Astrocyte (in vitro differentiated cells and primary cell): ENCODE measurements around the gene DFFB. TPM values are rescaled to one million over a fixed set of nuclear protein-coding genes. Genes with fewer than 3 reads are reported as not detected.

Experiments used
- DNase-seq: peaks from one replicate; pipeline ENCODE4 v3.0.0-alpha.2; 2010; ENCODE audit warnings: low read depth
- FAIRE-seq: peaks from 2 replicates; lab custom pipeline; 2011; peaks lifted over from hg19 to GRCh38; lab: Jason Lieb, UNC
- H2AFZ ChIP-seq: 2 replicates; pipeline ENCODE4 v1.6.0; 2012; ENCODE audit warnings: low read depth, low read length, inconsistent platforms
- H3K27ac ChIP-seq: 2 replicates; pipeline ENCODE4 v1.5.1; 2011; ENCODE audit warnings: low read depth, low read length, inconsistent platforms
- H3K27me3 ChIP-seq: 2 replicates; pipeline ENCODE4 v1.6.0; 2011; ENCODE audit warnings: low read length, inconsistent platforms; ENCODE audit not compliant: insufficient read depth
- H3K36me3 ChIP-seq: 2 replicates; pipeline ENCODE4 v1.5.1; 2011; ENCODE audit warnings: low read length, inconsistent platforms; ENCODE audit not compliant: insufficient read depth
- H3K4me1 ChIP-seq: 2 replicates; pipeline ENCODE4 v1.5.1; 2011; ENCODE audit warnings: low read length, inconsistent platforms; ENCODE audit not compliant: insufficient read depth
- H3K4me2 ChIP-seq: 2 replicates; pipeline ENCODE4 v1.6.0; 2012; ENCODE audit warnings: low read length, inconsistent platforms
- H3K4me3 ChIP-seq: 2 replicates; pipeline ENCODE4 v1.5.1; 2011; ENCODE audit warnings: low read depth, mild to moderate bottlenecking, low read length, inconsistent platforms; ENCODE audit not compliant: insufficient read depth
- H3K79me2 ChIP-seq: 2 replicates; pipeline ENCODE4 v1.6.0; 2012; ENCODE audit warnings: mild to moderate bottlenecking, low read length, inconsistent platforms; ENCODE audit not compliant: insufficient read depth
- H3K9ac ChIP-seq: 2 replicates; pipeline ENCODE4 v1.6.0; 2012; ENCODE audit warnings: mild to moderate bottlenecking, low read length, inconsistent platforms
- H3K9me3 ChIP-seq: 2 replicates; pipeline ENCODE4 v1.5.1; 2012; ENCODE audit warnings: low read depth, mild to moderate bottlenecking, low read length, inconsistent platforms; ENCODE audit not compliant: insufficient read depth
- H4K20me1 ChIP-seq: 2 replicates; pipeline ENCODE4 v1.6.0; 2012; ENCODE audit warnings: low read length, inconsistent platforms; ENCODE audit not compliant: insufficient read depth
- H3K27ac Mint-ChIP-seq: one replicate; pipeline ENCODE4 v1.8.0; 2021; ENCODE audit warnings: mild to moderate bottlenecking, mixed read lengths; ENCODE audit not compliant: unreplicated experiment
- H3K27me3 Mint-ChIP-seq: one replicate; pipeline ENCODE4 v1.8.0; 2021; ENCODE audit warnings: low read depth, mixed read lengths; ENCODE audit not compliant: unreplicated experiment
- H3K36me3 Mint-ChIP-seq: one replicate; pipeline ENCODE4 v1.8.0; 2021; ENCODE audit warnings: low read depth, mixed read lengths; ENCODE audit not compliant: unreplicated experiment
- H3K4me1 Mint-ChIP-seq: one replicate; pipeline ENCODE4 v1.8.0; 2021; ENCODE audit warnings: low read depth, mixed read lengths; ENCODE audit not compliant: unreplicated experiment
- H3K4me3 Mint-ChIP-seq: one replicate; pipeline ENCODE4 v1.8.0; 2021; ENCODE audit warnings: mild to moderate bottlenecking, moderate library complexity, mixed read lengths; ENCODE audit not compliant: unreplicated experiment
- H3K9me3 Mint-ChIP-seq: one replicate; pipeline ENCODE4 v1.8.0; 2021; ENCODE audit warnings: mild to moderate bottlenecking, mixed read lengths; ENCODE audit not compliant: unreplicated experiment
- EZH2 ChIP-seq: IDR thresholded peaks from 2 replicates; pipeline ENCODE4 v1.6.1; 2012; ENCODE audit warnings: mild to moderate bottlenecking, low read length, inconsistent platforms; ENCODE audit not compliant: insufficient read depth
- total RNA-seq: library from RNA; stranded (reverse); gene quantifications from 2 replicates; pipeline ENCODE4 v1.2.1, GENCODE V29; 2021
- TF ChIP-seq, protein P1 (sequence below): IDR thresholded peaks from 2 replicates; pipeline ENCODE4 v1.5.1; 2011; ENCODE audit warnings: low read depth, mild to moderate bottlenecking, inconsistent platforms, low read length, moderate library complexity; ENCODE audit not compliant: insufficient read depth

DFFB gene
- total RNA-seq, 1 donor from 2014 or later, result 7.4 TPM

DNA sequence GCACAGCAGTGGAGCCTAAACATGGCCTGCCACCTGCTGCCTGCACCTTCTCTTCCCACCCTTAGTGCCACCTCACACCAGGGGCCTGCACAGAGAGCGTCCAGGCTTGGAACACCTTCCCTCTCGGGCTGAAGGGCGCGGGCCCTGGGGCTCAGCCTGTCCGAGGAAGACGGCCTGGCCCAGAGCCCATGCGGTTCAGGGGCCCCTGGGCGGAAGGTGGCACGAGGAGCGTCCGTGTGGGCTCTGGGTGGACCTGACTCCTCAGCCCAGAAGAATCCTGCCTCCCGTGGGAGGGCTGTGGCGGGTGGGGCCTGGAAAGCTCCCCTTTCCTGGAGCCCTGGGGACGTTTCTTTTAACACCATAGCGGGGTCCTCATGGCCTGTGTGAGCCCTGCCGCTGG is 19.4 kb downstream of the DFFB start:
- Histone ChIP-seq H3K9ac (no peak overlapping the region), H2AFZ (no peak overlapping the region), H3K27me3 (no peaks in the 10 kb centered on the region), H3K4me1 (no peaks in the 10 kb centered on the region), H3K79me2 (no peaks in the 10 kb centered on the region), H3K4me2 (no peak overlapping the region), H4K20me1 (no peaks in the 10 kb centered on the region), H3K9me3 (no peaks in the 10 kb centered on the region), H3K4me3 (no peak overlapping the region), H3K27ac (no peak overlapping the region), H3K36me3 (peaks cover 5% of the 10 kb centered on the region)
- no peak for FAIRE-seq
- H3K27me3 Mint-ChIP-seq, result no peaks in the 10 kb centered on the region
- DNase-seq, result no peak
- H3K4me1 Mint-ChIP-seq, result no peaks in the 10 kb centered on the region
- peaks cover 14% of the 10 kb centered on the region for H3K9me3 Mint-ChIP-seq
- no peak overlapping the region for H3K4me3 Mint-ChIP-seq
- no peak for TF ChIP-seq EZH2
- TF ChIP-seq, protein P1, sequence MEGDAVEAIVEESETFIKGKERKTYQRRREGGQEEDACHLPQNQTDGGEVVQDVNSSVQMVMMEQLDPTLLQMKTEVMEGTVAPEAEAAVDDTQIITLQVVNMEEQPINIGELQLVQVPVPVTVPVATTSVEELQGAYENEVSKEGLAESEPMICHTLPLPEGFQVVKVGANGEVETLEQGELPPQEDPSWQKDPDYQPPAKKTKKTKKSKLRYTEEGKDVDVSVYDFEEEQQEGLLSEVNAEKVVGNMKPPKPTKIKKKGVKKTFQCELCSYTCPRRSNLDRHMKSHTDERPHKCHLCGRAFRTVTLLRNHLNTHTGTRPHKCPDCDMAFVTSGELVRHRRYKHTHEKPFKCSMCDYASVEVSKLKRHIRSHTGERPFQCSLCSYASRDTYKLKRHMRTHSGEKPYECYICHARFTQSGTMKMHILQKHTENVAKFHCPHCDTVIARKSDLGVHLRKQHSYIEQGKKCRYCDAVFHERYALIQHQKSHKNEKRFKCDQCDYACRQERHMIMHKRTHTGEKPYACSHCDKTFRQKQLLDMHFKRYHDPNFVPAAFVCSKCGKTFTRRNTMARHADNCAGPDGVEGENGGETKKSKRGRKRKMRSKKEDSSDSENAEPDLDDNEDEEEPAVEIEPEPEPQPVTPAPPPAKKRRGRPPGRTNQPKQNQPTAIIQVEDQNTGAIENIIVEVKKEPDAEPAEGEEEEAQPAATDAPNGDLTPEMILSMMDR, result no peak
- no peak overlapping the region for H3K27ac Mint-ChIP-seq
- peaks cover 35% of the 10 kb centered on the region for H3K36me3 Mint-ChIP-seq

DNA sequence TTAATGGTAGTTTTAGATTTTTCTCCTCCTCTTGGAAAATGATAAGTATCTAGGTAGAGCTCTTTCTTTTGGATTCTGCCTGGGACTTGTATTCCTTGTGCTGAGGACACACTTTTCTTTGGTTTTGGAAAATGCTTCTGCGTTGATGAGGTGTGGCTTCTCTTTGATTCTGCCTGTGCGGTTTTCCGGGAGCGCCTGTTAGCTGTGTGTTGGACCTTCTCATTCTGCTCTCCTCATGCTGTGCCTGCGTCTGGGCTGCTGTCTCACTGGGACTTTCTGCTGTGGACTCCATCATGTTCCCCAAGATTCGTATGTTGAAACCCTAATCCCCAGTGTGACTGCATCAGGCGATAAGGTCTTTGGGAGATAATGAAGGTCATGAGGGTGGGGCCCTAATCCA is 21.8 kb downstream of the DFFB start:
- peaks cover 41% of the 10 kb centered on the region for H3K36me3 Mint-ChIP-seq

More for the DNA sequence above, 21.8 kb downstream of the DFFB start:
- TF ChIP-seq, protein P1, result no peak
- no peak for TF ChIP-seq EZH2
- no peak overlapping the region for H3K4me3 ChIP-seq
- no peaks in the 10 kb centered on the region for H3K27me3 ChIP-seq
- H3K27ac ChIP-seq, result no peak overlapping the region
- H2AFZ ChIP-seq, result no peak overlapping the region
- Mint-ChIP-seq H3K4me1 (no peaks in the 10 kb centered on the region), H3K9me3 (peaks cover 14% of the 10 kb centered on the region), H3K4me3 (no peak overlapping the region), H3K27ac (no peak overlapping the region), H3K27me3 (no peaks in the 10 kb centered on the region)
- no peak overlapping the region for H3K4me2 ChIP-seq
- no peaks in the 10 kb centered on the region for H3K9me3 ChIP-seq
- no peaks in the 10 kb centered on the region for H4K20me1 ChIP-seq
- H3K36me3 ChIP-seq, result peaks cover 5% of the 10 kb centered on the region
- FAIRE-seq, result no peak
- no peaks in the 10 kb centered on the region for H3K4me1 ChIP-seq
- H3K79me2 ChIP-seq, result no peaks in the 10 kb centered on the region
- no peak for DNase-seq
- no peak overlapping the region for H3K9ac ChIP-seq
